Neural progenitor cell (in vitro differentiated cells): ENCODE results near the gene OR2F1. TPM values are rescaled to one million over a fixed set of nuclear protein-coding genes. Genes with fewer than 3 reads are reported as not detected.

ENCODE experiments used
- DNase-seq: peaks from one replicate; pipeline ENCODE4 v3.0.0-alpha.2; 2016; ENCODE audit warnings: low spot score
- H2AFZ ChIP-seq: fragments of 200-600 bp; sonication (generic); replicated peaks from 2 replicates; pipeline ENCODE4 v1.6.1; 2016; ENCODE audit warnings: antibody characterized with exemption
- H3F3A ChIP-seq: fragments of 200-600 bp; sonication (generic); 2 replicates; pipeline ENCODE4 v1.6.1; 2016; ENCODE audit warnings: antibody characterized with exemption, low read depth
- H3K27ac ChIP-seq: fragments of 200-600 bp; sonication (generic); 2 replicates; pipeline ENCODE4 v1.5.1; 2016; ENCODE audit warnings: mild to moderate bottlenecking
- H3K27me3 ChIP-seq: fragments of 200-600 bp; sonication (generic); 2 replicates; pipeline ENCODE4 v1.6.1; 2016; ENCODE audit warnings: mild to moderate bottlenecking, moderate library complexity
- H3K36me3 ChIP-seq: fragments of 200-600 bp; sonication (generic); 2 replicates; pipeline ENCODE4 v1.5.1; 2016
- H3K4me1 ChIP-seq: fragments of 200-600 bp; sonication (generic); 2 replicates; pipeline ENCODE4 v1.6.1; 2016; ENCODE audit warnings: mixed run types
- H3K4me2 ChIP-seq: fragments of 200-600 bp; sonication (generic); 2 replicates; pipeline ENCODE4 v1.6.1; 2016
- H3K4me3 ChIP-seq: fragments of 200-600 bp; sonication (generic); 2 replicates; pipeline ENCODE4 v1.5.1; 2016
- H3K79me2 ChIP-seq: fragments of 200-600 bp; sonication (generic); 2 replicates; pipeline ENCODE4 v1.6.1; 2016; ENCODE audit warnings: low read depth
- H3K9ac ChIP-seq: fragments of 200-600 bp; sonication (generic); 2 replicates; pipeline ENCODE4 v1.6.1; 2016
- H3K9me3 ChIP-seq: fragments of 200-600 bp; sonication (generic); 2 replicates; pipeline ENCODE4 v1.5.1; 2016; ENCODE audit warnings: low read depth
- H4K20me1 ChIP-seq: fragments of 200-600 bp; sonication (generic); 2 replicates; pipeline ENCODE4 v1.6.1; 2016; ENCODE audit warnings: low read depth
- H3K27ac Mint-ChIP-seq: 3 replicates; pipeline ENCODE4 v1.8.0; 2021; ENCODE audit warnings: mixed read lengths
- H3K27me3 Mint-ChIP-seq: 2 replicates; pipeline ENCODE4 v1.8.0; 2022; ENCODE audit warnings: low read depth, mild to moderate bottlenecking, inconsistent platforms, moderate library complexity, mixed read lengths; ENCODE audit not compliant: insufficient read depth
- H3K36me3 Mint-ChIP-seq: 3 replicates; pipeline ENCODE4 v1.8.0; 2021; ENCODE audit warnings: mixed read lengths
- H3K4me1 Mint-ChIP-seq: 3 replicates; pipeline ENCODE4 v1.8.0; 2021; ENCODE audit warnings: mixed read lengths
- H3K4me3 Mint-ChIP-seq: 3 replicates; pipeline ENCODE4 v1.8.0; 2021; ENCODE audit warnings: mild to moderate bottlenecking, moderate library complexity, mixed read lengths
- H3K9me3 Mint-ChIP-seq: 3 replicates; pipeline ENCODE4 v1.8.0; 2020; ENCODE audit warnings: mixed read lengths
- CTCF ChIP-seq: fragments of 200-600 bp; sonication (generic); IDR thresholded peaks from 2 replicates; pipeline ENCODE4 v1.5.1; 2017; ENCODE audit warnings: antibody characterized with exemption, mild to moderate bottlenecking
- EZH2 ChIP-seq: fragments of 200-600 bp; sonication (generic); IDR thresholded peaks from 2 replicates; pipeline ENCODE4 v1.6.1; 2017; ENCODE audit warnings: antibody characterized with exemption, mild to moderate bottlenecking, moderate library complexity
- EZH2phosphoT487 ChIP-seq: fragments of 200-600 bp; sonication (generic); IDR thresholded peaks from 2 replicates; pipeline ENCODE4 v1.6.1; 2017; ENCODE audit warnings: antibody characterized with exemption
- total RNA-seq: library from RNA; depleted of rRNA; stranded (reverse); fragments of >200 nt; gene quantifications from 2 replicates; pipeline ENCODE4 v1.2.3, GENCODE V29; 2015; ENCODE audit warnings: low replicate concordance

The OR2F1 gene
- total RNA-seq, 1 donor from 2014 or later = not detected

GRCh38 chr7:143934526-143935325 is 19.9 kb upstream of the OR2F1 start, which contains the start of gene OR2F2:
TSS of gene OR2F2 (plus strand) at chr7:143935233. CDS start at chr7:143935233, 0 bp downstream.
- Histone ChIP-seq H3F3A (no peaks in the 10 kb centered on the region), H3K4me3 (no peak within 1 kb of the TSS), H4K20me1 (no peaks in the 10 kb centered on the region), H3K4me2 (no peak within 1 kb of the TSS), H3K79me2 (no peaks in the 10 kb centered on the region), H3K9me3 (no peaks in the 10 kb centered on the region), H3K4me1 (no peaks in the 10 kb centered on the region), H3K27me3 (no peaks in the 10 kb centered on the region), H3K36me3 (no peaks in the 10 kb centered on the region), H2AFZ (no peak within 1 kb of the TSS), H3K9ac (no peak within 1 kb of the TSS), H3K27ac (no peak within 1 kb of the TSS)
- Mint-ChIP-seq H3K9me3 (no peaks in the 10 kb centered on the region), H3K4me1 (no peaks in the 10 kb centered on the region), H3K36me3 (no peaks in the 10 kb centered on the region), H3K4me3 (no peak within 1 kb of the TSS), H3K27me3 (peaks cover 6% of the 10 kb centered on the region), H3K27ac (no peak within 1 kb of the TSS)
- DNase-seq = no peak
- TF ChIP-seq EZH2phosphoT487 = no peak
- no peak for TF ChIP-seq CTCF
- no peak for TF ChIP-seq EZH2

- Histone ChIP-seq H3K9ac (no peak overlapping the region), H4K20me1 (no peaks in the 10 kb centered on the region), H3K9me3 (no peaks in the 10 kb centered on the region), H3K4me1 (no peaks in the 10 kb centered on the region), H3F3A (no peaks in the 10 kb centered on the region), H3K27ac (no peak overlapping the region), H2AFZ (no peak overlapping the region), H3K27me3 (no peaks in the 10 kb centered on the region), H3K79me2 (no peaks in the 10 kb centered on the region), H3K36me3 (no peaks in the 10 kb centered on the region), H3K4me3 (no peak overlapping the region), H3K4me2 (no peak overlapping the region)
- Mint-ChIP-seq H3K36me3 (no peaks in the 10 kb centered on the region), H3K27me3 (peaks cover 6% of the 10 kb centered on the region), H3K4me3 (no peak overlapping the region), H3K9me3 (no peaks in the 10 kb centered on the region), H3K4me1 (no peaks in the 10 kb centered on the region), H3K27ac (no peak overlapping the region)
- DNase-seq = no peak
- no peak for TF ChIP-seq EZH2phosphoT487
- no peak for TF ChIP-seq EZH2
- TF ChIP-seq CTCF = no peak
Observed at GRCh38 chr7:143936087-143937009, 18.3 kb upstream of the OR2F1 start.

- Mint-ChIP-seq H3K36me3 (no peaks in the 10 kb centered on the region), H3K9me3 (no peaks in the 10 kb centered on the region), H3K27ac (no peak overlapping the region), H3K4me3 (no peak overlapping the region), H3K27me3 (peaks cover 6% of the 10 kb centered on the region), H3K4me1 (no peaks in the 10 kb centered on the region)
- Histone ChIP-seq H3K4me3 (no peak overlapping the region), H3K27me3 (no peaks in the 10 kb centered on the region), H3K36me3 (no peaks in the 10 kb centered on the region), H4K20me1 (no peaks in the 10 kb centered on the region), H3K4me2 (no peak overlapping the region), H2AFZ (no peak overlapping the region), H3K27ac (no peak overlapping the region), H3K9ac (no peak overlapping the region), H3K9me3 (no peaks in the 10 kb centered on the region), H3F3A (no peaks in the 10 kb centered on the region), H3K79me2 (no peaks in the 10 kb centered on the region), H3K4me1 (no peaks in the 10 kb centered on the region)
- DNase-seq = no peak
- no peak for TF ChIP-seq CTCF
- TF ChIP-seq EZH2 = no peak
- no peak for TF ChIP-seq EZH2phosphoT487
Observed at GRCh38 chr7:143938379-143939243, 16.0 kb upstream of the OR2F1 start.
